HEK293 (cell line): ENCODE data around the gene PDGFC.

Experiments
- CTCF ChIA-PET: fragments of 350-600 bp; formaldehyde crosslinking; extraction: SDS; loops from one replicate; lab custom pipeline; 2021; ENCODE audit warnings: antibody characterized with exemption; lab: Yijun Ruan, JAX
- POLR2A ChIA-PET: fragments of 300-600 bp; formaldehyde crosslinking; extraction: SDS; loops from one replicate; lab custom pipeline; 2020; ENCODE audit warnings: antibody characterized with exemption, inconsistent platforms; lab: Yijun Ruan, JAX
- H3K27ac ChIP-seq: fragments of 200-500 bp; sonication (Bioruptor generic); 2 replicates; pipeline ENCODE4 v1.5.1; 2014; ENCODE audit warnings: low read depth, low read length, control low read depth, inconsistent platforms; ENCODE audit errors: extremely low read depth
- H3K36me3 ChIP-seq, 2 experiments: fragments of 200-500 bp in 1 of 2; sonication (Bioruptor generic) in 1 of 2; 1 replicate in 1 of 2; 2 replicates in 1 of 2; pipeline ENCODE4 v1.5.1; 2014 to 2017; ENCODE audit warnings: inconsistent platforms in 2 of 2, low read length in 2 of 2; ENCODE audit not compliant: control insufficient read depth in 2 of 2, insufficient read depth in 1 of 2
- H3K4me1 ChIP-seq: fragments of 200-500 bp; sonication (Bioruptor generic); 2 replicates; pipeline ENCODE4 v1.5.1; 2014; ENCODE audit warnings: mild to moderate bottlenecking, low read length, inconsistent platforms; ENCODE audit not compliant: control insufficient read depth, insufficient read depth
- H3K4me3 ChIP-seq: 2 replicates; pipeline ENCODE4 v1.5.1; 2011; ENCODE audit warnings: low read depth, mild to moderate bottlenecking, control low read depth, low read length, moderate library complexity
- H3K9me3 ChIP-seq: fragments of 200-500 bp; sonication (Bioruptor generic); 2 replicates; pipeline ENCODE4 v1.5.1; 2014; ENCODE audit warnings: low read depth, low read length, inconsistent platforms; ENCODE audit not compliant: control insufficient read depth, insufficient read depth
- GFI1B ChIP-seq: fragments of 450-650 bp; formaldehyde crosslinking; IDR thresholded peaks from 2 replicates; pipeline ENCODE4 v1.5.1; 2016; ENCODE audit warnings: missing biosample characterization, missing genetic modification characterization
- GLIS1 ChIP-seq: fragments of 450-650 bp; formaldehyde crosslinking; IDR thresholded peaks from 2 replicates; pipeline ENCODE4 v1.5.1; 2016; ENCODE audit warnings: missing biosample characterization, missing genetic modification characterization
- HOXA7 ChIP-seq: sonication (generic); formaldehyde crosslinking; IDR thresholded peaks from 2 replicates; pipeline ENCODE4 v1.8.1; 2022; ENCODE audit warnings: missing genetic modification reagents, borderline replicate concordance
- KLF7 ChIP-seq: fragments of 450-650 bp; formaldehyde crosslinking; IDR thresholded peaks from 2 replicates; pipeline ENCODE4 v1.5.1; 2016; ENCODE audit warnings: missing biosample characterization, missing genetic modification characterization, borderline replicate concordance
- KLF8 ChIP-seq: fragments of 450-650 bp; formaldehyde crosslinking; IDR thresholded peaks from 2 replicates; pipeline ENCODE4 v1.5.1; 2016; ENCODE audit warnings: missing biosample characterization, missing genetic modification characterization
- TCF7L2 ChIP-seq: IDR thresholded peaks from 2 replicates; pipeline ENCODE4 v1.6.1; 2011; ENCODE audit warnings: low read depth, mild to moderate bottlenecking, inconsistent platforms, low read length, moderate library complexity, borderline replicate concordance
- ZBTB21 ChIP-seq: fragments of 450-650 bp; formaldehyde crosslinking; IDR thresholded peaks from 2 replicates; pipeline ENCODE4 v1.5.1; 2017; ENCODE audit warnings: missing biosample characterization, missing genetic modification characterization
- ZBTB26 ChIP-seq: fragments of 450-650 bp; formaldehyde crosslinking; optimal IDR thresholded peaks from 2 replicates; pipeline ENCODE3; 2016; ENCODE audit warnings: missing biosample characterization, mild to moderate bottlenecking, missing genetic modification characterization
- ZFP37 ChIP-seq: fragments of 450-650 bp; formaldehyde crosslinking; IDR thresholded peaks from 2 replicates; pipeline ENCODE4 v1.5.1; 2016; ENCODE audit warnings: missing biosample characterization, missing genetic modification characterization
- ZNF174 ChIP-seq: fragments of 450-650 bp; formaldehyde crosslinking; IDR thresholded peaks from 2 replicates; pipeline ENCODE4 v1.5.0; 2017; ENCODE audit warnings: missing biosample characterization, mild to moderate bottlenecking, missing genetic modification characterization
- ZNF423 ChIP-seq: fragments of 450-650 bp; formaldehyde crosslinking; IDR thresholded peaks from 2 replicates; pipeline ENCODE4 v1.5.1; 2016; ENCODE audit warnings: missing biosample characterization, missing genetic modification characterization
- ZNF549 ChIP-seq: fragments of 450-650 bp; IDR thresholded peaks from 2 replicates; pipeline ENCODE4 v1.5.1; 2018; ENCODE audit warnings: missing biosample characterization, missing genetic modification characterization, mild to moderate bottlenecking, inconsistent platforms, moderate library complexity
- ZNF561 ChIP-seq: fragments of 450-650 bp; IDR thresholded peaks from 2 replicates; pipeline ENCODE4 v1.5.1; 2018; ENCODE audit warnings: missing biosample characterization, missing genetic modification characterization, borderline replicate concordance
- ZNF580 ChIP-seq: fragments of 450-650 bp; formaldehyde crosslinking; IDR thresholded peaks from 2 replicates; pipeline ENCODE4 v1.5.1; 2016; ENCODE audit warnings: missing biosample characterization, missing genetic modification characterization
- ZNF623 ChIP-seq: fragments of 450-650 bp; formaldehyde crosslinking; IDR thresholded peaks from 2 replicates; pipeline ENCODE4 v1.5.1; 2016; ENCODE audit warnings: missing biosample characterization, missing genetic modification characterization
- ZNF626 ChIP-seq: fragments of 450-650 bp; sonication (Bioruptor Pico); formaldehyde crosslinking; IDR thresholded peaks from 2 replicates; pipeline ENCODE4 v1.5.1; 2018; ENCODE audit warnings: missing biosample characterization, missing genetic modification characterization, inconsistent platforms
- ZNF701 ChIP-seq: fragments of 450-650 bp; formaldehyde crosslinking; IDR thresholded peaks from 2 replicates; pipeline ENCODE4 v1.5.1; 2016; ENCODE audit warnings: missing biosample characterization, missing genetic modification characterization
- TF ChIP-seq, protein P1 (sequence below): fragments of 450-650 bp; formaldehyde crosslinking; IDR thresholded peaks from 2 replicates; pipeline ENCODE4 v1.5.1; 2016; ENCODE audit warnings: missing biosample characterization, missing genetic modification characterization
- TF ChIP-seq, protein P2 (sequence below): fragments of 450-650 bp; formaldehyde crosslinking; IDR thresholded peaks from 2 replicates; pipeline ENCODE4 v1.5.1; 2016; ENCODE audit warnings: missing biosample characterization, missing genetic modification characterization, low read depth
- TF ChIP-seq, protein P3 (sequence below): fragments of 450-650 bp; formaldehyde crosslinking; IDR thresholded peaks from 2 replicates; pipeline ENCODE4 v1.5.1; 2017; ENCODE audit warnings: missing biosample characterization, missing genetic modification characterization
- TF ChIP-seq, protein P4 (sequence below): fragments of 450-650 bp; formaldehyde crosslinking; IDR thresholded peaks from 2 replicates; pipeline ENCODE4 v1.5.1; 2016; ENCODE audit warnings: missing biosample characterization, missing genetic modification characterization

PDGFC gene

GRCh38 chr4:156929386-156930105 lies 42.1 kb downstream of the PDGFC start (continued):
- TF ChIP-seq TCF7L2 (no peak), KLF7 (tag by site-specific recombination) (no peak), ZNF626 (tag by site-specific recombination) (no peak), GFI1B (tag by site-specific recombination) (no peak), ZNF623 (tag by site-specific recombination) (no peak)

DNA sequence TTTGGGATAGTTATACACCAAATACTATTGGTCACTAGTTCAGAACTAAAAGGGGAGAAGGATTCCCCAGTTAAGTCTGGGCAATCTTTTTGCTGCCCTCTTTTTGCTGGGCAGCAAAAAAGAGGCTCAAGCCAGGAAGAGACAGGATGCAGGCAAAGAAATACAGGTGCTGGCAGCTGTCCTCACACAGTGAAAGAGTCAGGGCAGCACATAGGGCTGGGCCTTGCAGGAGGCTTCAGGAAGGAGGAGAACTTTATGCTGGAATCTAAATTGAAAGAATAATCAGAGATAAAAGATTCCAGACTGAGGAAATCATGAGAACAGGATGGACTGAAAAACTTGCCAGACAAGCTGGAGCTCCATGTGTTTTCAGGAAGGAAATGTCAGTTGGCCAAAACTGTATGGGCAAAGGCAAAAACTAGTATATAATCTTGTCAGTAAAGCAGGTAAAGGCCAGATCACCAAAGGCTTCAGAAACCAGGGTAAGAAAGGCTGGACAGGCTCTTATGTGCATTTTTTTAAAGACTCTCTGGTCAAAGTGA lies 46.8 kb downstream of the PDGFC start:
- Histone ChIP-seq H3K36me3 (no peaks in the 10 kb centered on the region), H3K9me3 (no peaks in the 10 kb centered on the region), H3K4me3 (no peak overlapping the region), H3K4me1 (no peaks in the 10 kb centered on the region), H3K27ac (no peak overlapping the region)
- POLR2A ChIA-PET = no interaction called here
- CTCF ChIA-PET = interaction anchor here (1.1 kb wide), 1 partner anchor 543 kb away, joined by 3 read pairs; no protein-coding TSS in a partner anchor
- TF ChIP-seq, protein P1, sequence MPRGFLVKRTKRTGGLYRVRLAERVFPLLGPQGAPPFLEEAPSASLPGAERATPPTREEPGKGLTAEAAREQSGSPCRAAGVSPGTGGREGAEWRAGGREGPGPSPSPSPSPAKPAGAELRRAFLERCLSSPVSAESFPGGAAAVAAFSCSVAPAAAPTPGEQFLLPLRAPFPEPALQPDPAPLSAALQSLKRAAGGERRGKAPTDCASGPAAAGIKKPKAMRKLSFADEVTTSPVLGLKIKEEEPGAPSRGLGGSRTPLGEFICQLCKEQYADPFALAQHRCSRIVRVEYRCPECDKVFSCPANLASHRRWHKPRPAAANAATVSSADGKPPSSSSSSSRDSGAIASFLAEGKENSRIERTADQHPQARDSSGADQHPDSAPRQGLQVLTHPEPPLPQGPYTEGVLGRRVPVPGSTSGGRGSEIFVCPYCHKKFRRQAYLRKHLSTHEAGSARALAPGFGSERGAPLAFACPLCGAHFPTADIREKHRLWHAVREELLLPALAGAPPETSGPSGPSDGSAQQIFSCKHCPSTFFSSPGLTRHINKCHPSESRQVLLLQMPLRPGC (tag by site-specific recombination) = no peak
- TF ChIP-seq HOXA7 = no peak
- no peak for TF ChIP-seq ZBTB21 (tag by site-specific recombination)
- TF ChIP-seq GLIS1 (tag by site-specific recombination) = no peak
- no peak for TF ChIP-seq ZNF701 (tag by site-specific recombination)
- no peak for TF ChIP-seq ZBTB26 (tag by site-specific recombination)
- TF ChIP-seq ZFP37 (tag by site-specific recombination) = no peak
- TF ChIP-seq ZNF549 (tag by site-specific recombination) = no peak
- TF ChIP-seq ZNF174 (tag by site-specific recombination) = no peak
- TF ChIP-seq ZNF561 (tag by site-specific recombination) = no peak
- TF ChIP-seq, protein P2, sequence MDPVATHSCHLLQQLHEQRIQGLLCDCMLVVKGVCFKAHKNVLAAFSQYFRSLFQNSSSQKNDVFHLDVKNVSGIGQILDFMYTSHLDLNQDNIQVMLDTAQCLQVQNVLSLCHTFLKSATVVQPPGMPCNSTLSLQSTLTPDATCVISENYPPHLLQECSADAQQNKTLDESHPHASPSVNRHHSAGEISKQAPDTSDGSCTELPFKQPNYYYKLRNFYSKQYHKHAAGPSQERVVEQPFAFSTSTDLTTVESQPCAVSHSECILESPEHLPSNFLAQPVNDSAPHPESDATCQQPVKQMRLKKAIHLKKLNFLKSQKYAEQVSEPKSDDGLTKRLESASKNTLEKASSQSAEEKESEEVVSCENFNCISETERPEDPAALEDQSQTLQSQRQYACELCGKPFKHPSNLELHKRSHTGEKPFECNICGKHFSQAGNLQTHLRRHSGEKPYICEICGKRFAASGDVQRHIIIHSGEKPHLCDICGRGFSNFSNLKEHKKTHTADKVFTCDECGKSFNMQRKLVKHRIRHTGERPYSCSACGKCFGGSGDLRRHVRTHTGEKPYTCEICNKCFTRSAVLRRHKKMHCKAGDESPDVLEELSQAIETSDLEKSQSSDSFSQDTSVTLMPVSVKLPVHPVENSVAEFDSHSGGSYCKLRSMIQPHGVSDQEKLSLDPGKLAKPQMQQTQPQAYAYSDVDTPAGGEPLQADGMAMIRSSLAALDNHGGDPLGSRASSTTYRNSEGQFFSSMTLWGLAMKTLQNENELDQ = no peak
- TF ChIP-seq, protein P3, sequence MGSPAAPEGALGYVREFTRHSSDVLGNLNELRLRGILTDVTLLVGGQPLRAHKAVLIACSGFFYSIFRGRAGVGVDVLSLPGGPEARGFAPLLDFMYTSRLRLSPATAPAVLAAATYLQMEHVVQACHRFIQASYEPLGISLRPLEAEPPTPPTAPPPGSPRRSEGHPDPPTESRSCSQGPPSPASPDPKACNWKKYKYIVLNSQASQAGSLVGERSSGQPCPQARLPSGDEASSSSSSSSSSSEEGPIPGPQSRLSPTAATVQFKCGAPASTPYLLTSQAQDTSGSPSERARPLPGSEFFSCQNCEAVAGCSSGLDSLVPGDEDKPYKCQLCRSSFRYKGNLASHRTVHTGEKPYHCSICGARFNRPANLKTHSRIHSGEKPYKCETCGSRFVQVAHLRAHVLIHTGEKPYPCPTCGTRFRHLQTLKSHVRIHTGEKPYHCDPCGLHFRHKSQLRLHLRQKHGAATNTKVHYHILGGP (tag by site-specific recombination) = no peak
- no peak for TF ChIP-seq ZNF423 (tag by site-specific recombination)
- TF ChIP-seq ZNF580 = no peak
- TF ChIP-seq KLF8 (tag by site-specific recombination) = no peak
- TF ChIP-seq, protein P4, sequence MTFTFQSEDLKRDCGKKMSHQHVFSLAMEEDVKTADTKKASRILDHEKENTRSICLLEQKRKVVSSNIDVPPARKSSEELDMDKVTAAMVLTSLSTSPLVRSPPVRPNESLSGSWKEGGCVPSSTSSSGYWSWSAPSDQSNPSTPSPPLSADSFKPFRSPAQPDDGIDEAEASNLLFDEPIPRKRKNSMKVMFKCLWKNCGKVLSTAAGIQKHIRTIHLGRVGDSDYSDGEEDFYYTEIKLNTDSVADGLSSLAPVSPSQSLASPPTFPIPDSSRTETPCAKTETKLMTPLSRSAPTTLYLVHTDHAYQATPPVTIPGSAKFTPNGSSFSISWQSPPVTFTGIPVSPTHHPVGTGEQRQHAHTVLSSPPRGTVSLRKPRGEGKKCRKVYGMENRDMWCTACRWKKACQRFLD (tag by site-specific recombination) = no peak
- no peak for TF ChIP-seq ZNF626 (tag by site-specific recombination)
